A549 (cell line): Measurements from ENCODE around the gene BORCS6. TPM values are rescaled to one million over a fixed set of nuclear protein-coding genes. Genes with fewer than 3 reads are reported as not detected.

Experiments used
- ATAC-seq, 2 experiments: fragments of 200-7000 bp in 1 of 2; fragments of >200 bp in 1 of 2; cut with Nextera tagmentation in 1 of 2; cut with Tn5 transposase in 1 of 2; 3 replicates each; pipeline versions ENCODE4 v1.8.0 to v1.9.1; 2018 to 2020; ENCODE audit warnings: mild to moderate bottlenecking in 1 of 2, moderate library complexity in 1 of 2
- CTCF ChIA-PET: fragments of 300-600 bp; sonication (Branson Sonifier 250); formaldehyde crosslinking; extraction: SDS; loops from one replicate; lab custom pipeline; 2021; ENCODE audit warnings: antibody characterized with exemption, inconsistent platforms; lab: Yijun Ruan, JAX
- POLR2A ChIA-PET: fragments of 350-600 bp; formaldehyde crosslinking; extraction: SDS; loops from one replicate; lab custom pipeline; 2021; ENCODE audit warnings: antibody characterized with exemption, inconsistent platforms; lab: Yijun Ruan, JAX
- DNase-seq, 2 experiments: peaks; one replicate each; pipeline versions ENCODE4 v3.0.0 to v3.0.0-alpha.2; 2011 to 2016; ENCODE audit warnings: low read depth in 1 of 2, low spot score in 1 of 2
- FAIRE-seq: peaks from 2 replicates; lab custom pipeline; 2011; peaks lifted over from hg19 to GRCh38; lab: Jason Lieb, UNC
- H3K27ac ChIP-seq, 2 experiments: fragments of >200 bp; sonication (Bioruptor Twin); formaldehyde crosslinking; 3 replicates each; pipeline ENCODE4 v1.5.1; 2016 to 2017
- H3K4me1 ChIP-seq: fragments of >200 bp; sonication (Bioruptor Twin); formaldehyde crosslinking; 3 replicates; pipeline ENCODE4 v1.6.1; 2016
- H3K4me2 ChIP-seq: fragments of >200 bp; sonication (Bioruptor Twin); formaldehyde crosslinking; 3 replicates; pipeline ENCODE4 v1.6.1; 2016
- H3K4me3 ChIP-seq: fragments of >200 bp; sonication (Bioruptor Twin); formaldehyde crosslinking; 3 replicates; pipeline ENCODE4 v1.5.1; 2016
- H3K9me3 ChIP-seq: fragments of >200 bp; sonication (Bioruptor Twin); formaldehyde crosslinking; 3 replicates; pipeline ENCODE4 v1.6.1; 2016
- BCL3 ChIP-seq: fragments of >200 bp; sonication (Bioruptor Twin); formaldehyde crosslinking; IDR thresholded peaks from 3 replicates; pipeline ENCODE4 v1.6.1; 2016
- CBX2 ChIP-seq: fragments of 200-600 bp; sonication (generic); IDR thresholded peaks from 2 replicates; pipeline ENCODE4 v1.6.1; 2016; ENCODE audit warnings: low read depth, mild to moderate bottlenecking, borderline replicate concordance
- CHD2 ChIP-seq: fragments of 150-350 bp; IDR thresholded peaks from 2 replicates; pipeline ENCODE4 v1.6.1; 2014; ENCODE audit warnings: low read length; ENCODE audit not compliant: partially characterized antibody
- CHD4 ChIP-seq: fragments of 200-600 bp; sonication (generic); IDR thresholded peaks from 2 replicates; pipeline ENCODE4 v1.6.1; 2016; ENCODE audit warnings: antibody characterized with exemption, mild to moderate bottlenecking, borderline replicate concordance
- E2F6 ChIP-seq: IDR thresholded peaks from 2 replicates; pipeline ENCODE4 v1.6.1; 2012; ENCODE audit warnings: low read depth, borderline replicate concordance
- FOSL2 ChIP-seq, 2 experiments: fragments of 450-650 bp in 1 of 2; fragments of >200 bp in 1 of 2; sonication (Bioruptor Twin) in 1 of 2; formaldehyde crosslinking; IDR thresholded peaks; 2 replicates each; pipeline versions ENCODE4 v1.5.0 to v1.6.1; 2016 to 2020; ENCODE audit warnings: mild to moderate bottlenecking in 1 of 2, moderate library complexity in 1 of 2
- GATA3 ChIP-seq: IDR thresholded peaks from 2 replicates; pipeline ENCODE4 v1.6.1; 2012; ENCODE audit warnings: borderline replicate concordance
- HEYL ChIP-seq: fragments of 250-450 bp; sonication (Bioruptor Pico); IDR thresholded peaks from 2 replicates; pipeline ENCODE4 v1.8.0; 2021; ENCODE audit warnings: mild to moderate bottlenecking, moderate library complexity
- HOXA7 ChIP-seq: fragments of 250-450 bp; sonication (Bioruptor Pico); IDR thresholded peaks from 2 replicates; pipeline ENCODE4 v1.5.0; 2020; ENCODE audit warnings: mild to moderate bottlenecking, moderate library complexity
- HOXB13 ChIP-seq: fragments of 250-450 bp; sonication (Bioruptor Pico); IDR thresholded peaks from 2 replicates; pipeline ENCODE4 v1.5.0; 2020; ENCODE audit warnings: low read depth, mild to moderate bottlenecking, moderate library complexity
- JUNB ChIP-seq: fragments of >200 bp; sonication (Bioruptor Twin); formaldehyde crosslinking; IDR thresholded peaks from 2 replicates; pipeline ENCODE4 v1.6.1; 2016
- MAFK ChIP-seq: fragments of 450-650 bp; IDR thresholded peaks from 2 replicates; pipeline ENCODE4 v1.6.1; 2014; ENCODE audit not compliant: partially characterized antibody
- MYC ChIP-seq: IDR thresholded peaks from 2 replicates; pipeline ENCODE4 v1.6.1; 2012; ENCODE audit warnings: mild to moderate bottlenecking, inconsistent platforms, low read length, improper control_type of control experiment, borderline replicate concordance
- PHF8 ChIP-seq: fragments of 200-600 bp; sonication (generic); IDR thresholded peaks from 2 replicates; pipeline ENCODE4 v1.6.1; 2016; ENCODE audit warnings: low read depth, mild to moderate bottlenecking, antibody characterized with exemption, moderate library complexity, borderline replicate concordance
- POLR2AphosphoS2 ChIP-seq: conservative IDR thresholded peaks from 2 replicates; pipeline ENCODE4 v1.6.1; 2012; ENCODE audit warnings: low read length, improper control_type of control experiment, inconsistent platforms
- RFX5 ChIP-seq: fragments of 450-650 bp; IDR thresholded peaks from 2 replicates; pipeline ENCODE4 v1.7.1; 2014; ENCODE audit warnings: antibody characterized with exemption, mild to moderate bottlenecking, moderate library complexity
- TFCP2L1 ChIP-seq: fragments of 250-450 bp; sonication (Bioruptor Pico); IDR thresholded peaks from 2 replicates; pipeline ENCODE4 v1.5.0; 2021; ENCODE audit warnings: mild to moderate bottlenecking
- ZC3H11A ChIP-seq: fragments of 450-650 bp; IDR thresholded peaks from 2 replicates; pipeline ENCODE4 v1.6.1; 2014; ENCODE audit warnings: antibody characterized with exemption, mild to moderate bottlenecking
- WGBS: methylation state at CpG from one replicate; pipeline ENCODE4 v1.1.6; 2017; ENCODE audit errors: missing lambda C conversion rate; 5-methylcytosine and 5-hydroxymethylcytosine counted together
- polyA plus RNA-seq, 4 experiments: library from polyadenylated mRNA; depleted of rRNA in 3 of 4; stranded (reverse); fragments of >200 nt; fragmentation: RNase III in 1 of 4; extraction: RNeasy Plus Mini Kit Qiagen cat#74134 plus additional on column Dnase treatment in 1 of 4; gene quantifications; 2 replicates in 3 of 4; 3 replicates in 1 of 4; pipeline ENCODE4 v1.2.3, GENCODE V29; 2011 to 2017
- TF ChIP-seq, protein P1 (sequence below): fragments of 200-600 bp; sonication (generic); IDR thresholded peaks from 2 replicates; pipeline ENCODE4 v1.6.1; 2016; ENCODE audit warnings: antibody characterized with exemption, mild to moderate bottlenecking, moderate library complexity

The BORCS6 gene
- polyA plus RNA-seq, 2 of the 4 experiments (the other 2 are of a cell fraction) = 3.0 to 6.6 TPM

GRCh38 chr17:8152112-8152775 lies 37.7 kb downstream of the BORCS6 start, which contains the start of gene PER1 (continued):
- 0 out of 3 replicates have a peak, but pooled peaks have one; percentile 25 for TF ChIP-seq BCL3
- peak; percentile 92 for TF ChIP-seq HOXB13 (CRISPR knock-in tag)
- TF ChIP-seq TFCP2L1 (CRISPR knock-in tag) = peak; percentile 95
- TF ChIP-seq, protein P1, sequence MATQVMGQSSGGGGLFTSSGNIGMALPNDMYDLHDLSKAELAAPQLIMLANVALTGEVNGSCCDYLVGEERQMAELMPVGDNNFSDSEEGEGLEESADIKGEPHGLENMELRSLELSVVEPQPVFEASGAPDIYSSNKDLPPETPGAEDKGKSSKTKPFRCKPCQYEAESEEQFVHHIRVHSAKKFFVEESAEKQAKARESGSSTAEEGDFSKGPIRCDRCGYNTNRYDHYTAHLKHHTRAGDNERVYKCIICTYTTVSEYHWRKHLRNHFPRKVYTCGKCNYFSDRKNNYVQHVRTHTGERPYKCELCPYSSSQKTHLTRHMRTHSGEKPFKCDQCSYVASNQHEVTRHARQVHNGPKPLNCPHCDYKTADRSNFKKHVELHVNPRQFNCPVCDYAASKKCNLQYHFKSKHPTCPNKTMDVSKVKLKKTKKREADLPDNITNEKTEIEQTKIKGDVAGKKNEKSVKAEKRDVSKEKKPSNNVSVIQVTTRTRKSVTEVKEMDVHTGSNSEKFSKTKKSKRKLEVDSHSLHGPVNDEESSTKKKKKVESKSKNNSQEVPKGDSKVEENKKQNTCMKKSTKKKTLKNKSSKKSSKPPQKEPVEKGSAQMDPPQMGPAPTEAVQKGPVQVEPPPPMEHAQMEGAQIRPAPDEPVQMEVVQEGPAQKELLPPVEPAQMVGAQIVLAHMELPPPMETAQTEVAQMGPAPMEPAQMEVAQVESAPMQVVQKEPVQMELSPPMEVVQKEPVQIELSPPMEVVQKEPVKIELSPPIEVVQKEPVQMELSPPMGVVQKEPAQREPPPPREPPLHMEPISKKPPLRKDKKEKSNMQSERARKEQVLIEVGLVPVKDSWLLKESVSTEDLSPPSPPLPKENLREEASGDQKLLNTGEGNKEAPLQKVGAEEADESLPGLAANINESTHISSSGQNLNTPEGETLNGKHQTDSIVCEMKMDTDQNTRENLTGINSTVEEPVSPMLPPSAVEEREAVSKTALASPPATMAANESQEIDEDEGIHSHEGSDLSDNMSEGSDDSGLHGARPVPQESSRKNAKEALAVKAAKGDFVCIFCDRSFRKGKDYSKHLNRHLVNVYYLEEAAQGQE = peak; percentile 31; the same call in 1 of the 2 replicates
- peak; percentile 39; the same call in 1 of the 2 replicates for TF ChIP-seq PHF8
- peak; percentile 50; the same call in 1 of the 2 replicates for TF ChIP-seq MYC
- peak; percentile 84 for TF ChIP-seq E2F6
- peak; percentile 80 for TF ChIP-seq RFX5
- TF ChIP-seq GATA3 = peak; percentile 11; the same call in 1 of the 2 replicates
- no peak for TF ChIP-seq CHD4

DNA sequence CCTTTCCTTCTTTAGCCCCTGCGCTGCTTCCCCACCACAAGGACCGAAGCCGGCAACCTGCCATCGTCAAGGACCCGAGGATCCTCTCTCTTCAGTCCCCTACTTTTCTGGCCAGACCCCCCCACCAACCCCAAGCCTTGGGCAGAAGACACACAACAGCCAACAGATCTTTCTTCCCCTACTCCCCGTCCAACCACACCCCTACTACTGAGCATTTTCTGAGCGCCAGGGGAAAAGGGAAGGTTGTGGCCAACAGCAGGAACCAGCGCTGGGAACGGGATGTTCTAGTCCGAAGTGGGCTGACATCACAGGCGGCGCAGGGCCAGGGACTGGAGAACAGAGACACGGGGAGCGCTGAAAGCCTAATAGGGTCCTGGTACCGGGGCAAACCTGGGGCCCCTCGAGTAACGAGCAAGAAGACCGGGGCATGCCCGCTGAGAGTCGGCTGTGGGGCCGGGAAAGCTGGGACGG lies 38.3 kb downstream of the BORCS6 start:
- Histone ChIP-seq H3K27ac (peak overlapping the region; percentile 89 to 93), H3K4me2 (peak overlapping the region; percentile 78), H3K9me3 (no peaks in the 10 kb centered on the region), H3K4me1 (peaks cover 42% of the 10 kb centered on the region), H3K4me3 (peak overlapping the region; percentile 49)
- no peak for DNase-seq
- TF ChIP-seq CHD2 (peak; percentile 7), HEYL (CRISPR knock-in tag) (no peak)
- ChIA-PET POLR2A (interaction anchor here (0.8 to 1.3 kb wide), 5 partner anchors 11 to 40 kb away, joined by 4 to 12 read pairs (median 5); no protein-coding TSS in a partner anchor), CTCF (interaction anchor here (1.2 to 26.5 kb wide), 3 partner anchors 1 to 33 kb away, joined by 4 to 601 read pairs (median 601); partner anchors contain the start of genes PER1 and VAMP2)
- no peak for ATAC-seq
- WGBS = 36% methylated on average over 22 of the region's 22 CpGs
- no peak for FAIRE-seq

DNA sequence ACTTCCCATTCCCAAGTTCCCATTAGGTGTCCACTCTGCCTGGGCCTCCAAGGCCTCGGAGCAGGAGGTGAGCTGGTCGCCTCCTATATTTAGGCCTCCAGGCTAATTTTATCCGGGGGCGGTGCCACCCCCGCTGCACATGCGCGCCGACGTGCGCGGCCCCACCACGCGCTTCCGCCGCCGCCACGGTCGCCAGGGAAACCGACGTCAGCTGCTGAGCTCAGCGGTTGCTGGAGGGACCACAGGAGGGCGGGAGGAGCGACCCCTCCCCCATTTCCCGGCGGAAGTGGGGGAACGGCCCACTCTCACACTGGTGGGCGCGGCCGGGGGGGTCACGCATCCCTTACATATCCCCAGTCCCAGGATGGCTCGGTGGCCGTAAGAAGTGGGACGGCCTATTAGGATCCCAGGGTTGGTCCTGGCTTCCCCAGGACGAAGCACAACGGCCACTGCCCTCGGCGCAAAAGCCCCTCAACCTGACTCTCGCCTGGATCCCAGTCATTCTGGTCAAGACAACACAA lies 38.8 kb downstream of the BORCS6 start:
- ChIA-PET CTCF (interaction anchor here (1.2 to 26.5 kb wide), 3 partner anchors 2 to 32 kb away, joined by 4 to 601 read pairs (median 601); partner anchors contain the start of genes PER1 and VAMP2), POLR2A (interaction anchor here (1.3 kb wide), 1 partner anchor 13 kb away, joined by 10 read pairs; no protein-coding TSS in a partner anchor)

More for the DNA sequence above, 38.8 kb downstream of the BORCS6 start:
- DNase-seq (no peak), FAIRE-seq (no peak), ATAC-seq (no peak)
- no peak for TF ChIP-seq POLR2AphosphoS2
- peak; percentile 82; the same call in 1 of the 2 replicates for TF ChIP-seq HOXA7 (CRISPR knock-in tag)
- TF ChIP-seq MAFK = peak; percentile 3
- TF ChIP-seq ZC3H11A = no peak
- no peak for TF ChIP-seq CBX2
- TF ChIP-seq JUNB = no peak
- no peak for TF ChIP-seq FOSL2 (IDR thresholded peaks at IDR 0.05)
- no peak for TF ChIP-seq FOSL2 (CRISPR knock-in tag; IDR thresholded peaks at IDR 0.05)
- TF ChIP-seq CHD2 = no peak
- TF ChIP-seq RFX5 = no peak
- Histone ChIP-seq H3K9me3 (no peaks in the 10 kb centered on the region), H3K4me1 (peaks cover 42% of the 10 kb centered on the region), H3K4me3 (peak overlapping the region; percentile 49; the same call in 2 of the 3 replicates), H3K27ac (peak overlapping the region; percentile 89 to 93; a peak in 3 of 6 replicates), H3K4me2 (peak overlapping the region; percentile 78)
- whole genome bisulfite sequencing = 91% methylated on average over 38 of the region's 38 CpGs
